Measurements from ENCODE around the gene PDZRN4. TPM values are rescaled to one million over a fixed set of nuclear protein-coding genes. Genes with fewer than 3 reads are reported as not detected.
A peak's percentile ranks its signal among the peaks of the same experiment; 100 is the strongest.

The PDZRN4 gene
- total RNA-seq, 1 donor = 2.4 TPM

- no peak for DNase-seq (ENCODE audit: low read depth in 2 of 3, low spot score in 2 of 3)
Measured at GRCh38 chr12:41344776-41345470, 156.8 kb downstream of the PDZRN4 start.

DNA sequence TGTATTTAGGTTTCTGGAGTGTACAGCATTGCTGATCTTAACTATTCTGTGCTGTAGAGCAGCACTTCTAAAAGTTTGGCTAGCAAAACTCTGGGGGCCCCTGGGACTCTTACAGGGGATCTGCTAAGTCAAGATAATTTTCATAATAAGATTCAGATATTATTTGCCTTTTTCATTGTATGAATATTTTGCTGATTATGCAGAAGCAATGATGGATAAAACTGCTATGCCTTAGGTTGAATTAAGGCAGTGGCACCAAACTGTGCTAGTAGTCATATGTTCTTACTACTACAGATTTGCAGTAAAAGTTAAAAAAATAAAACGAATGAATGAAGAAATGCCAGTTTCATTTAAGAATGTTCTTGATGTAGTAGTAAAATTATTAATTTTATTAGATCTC is 160.1 kb downstream of the PDZRN4 start:
- no peak for DNase-seq (ENCODE audit: low read depth in 2 of 3, low spot score in 2 of 3)

DNA sequence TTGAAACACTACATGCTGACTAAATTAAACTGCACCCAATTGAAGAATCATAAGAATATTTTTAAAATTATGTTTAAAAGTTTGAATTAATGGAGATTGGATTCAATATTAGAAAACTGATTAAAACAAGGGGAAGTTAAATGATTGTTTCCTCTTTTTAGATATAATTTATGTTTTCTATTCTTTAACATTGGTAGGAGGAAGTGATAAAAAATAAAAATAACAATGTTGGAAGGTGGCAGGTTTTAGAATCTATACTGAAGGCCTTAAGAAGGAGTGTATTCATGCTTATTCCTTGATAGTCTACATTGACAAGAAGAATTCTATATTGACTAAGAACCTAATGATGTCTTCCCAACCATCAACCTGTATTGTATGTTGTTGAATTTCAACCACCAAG is 168.1 kb downstream of the PDZRN4 start:
- DNase-seq (ENCODE audit: low read depth in 2 of 3, low spot score in 2 of 3) = peak in 1 of 3 donors; percentile 76

DNA sequence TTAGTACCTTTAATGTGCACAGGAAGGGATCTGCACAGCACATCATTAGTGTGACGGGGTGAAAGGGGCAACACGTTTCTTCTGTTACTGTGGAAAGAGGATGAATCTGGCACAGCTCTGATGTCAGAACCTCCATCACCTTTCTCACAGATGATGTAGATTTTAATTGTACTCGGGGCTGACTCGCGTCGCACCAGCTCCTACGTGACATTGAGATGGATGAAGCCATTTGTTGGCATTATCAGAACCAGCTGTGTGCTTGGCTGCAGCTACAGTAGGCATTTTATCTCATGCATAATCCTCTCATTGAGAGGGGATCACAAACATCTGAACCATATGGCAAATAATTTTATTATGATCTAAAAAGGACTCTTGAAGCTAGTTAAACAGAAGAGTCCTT is 173.6 kb downstream of the PDZRN4 start:
- DNase-seq (ENCODE audit: low read depth in 2 of 3, low spot score in 2 of 3) = no peak

- no peak for DNase-seq (ENCODE audit: low read depth in 2 of 3, low spot score in 2 of 3)
Measured at GRCh38 chr12:41362510-41362909, 174.4 kb downstream of the PDZRN4 start.

- no peak for DNase-seq (ENCODE audit: low read depth in 2 of 3, low spot score in 2 of 3)
Measured at GRCh38 chr12:41362931-41363330, 174.8 kb downstream of the PDZRN4 start.

GRCh38 chr12:41364211-41364610 is 176.1 kb downstream of the PDZRN4 start:
- no peak for DNase-seq (ENCODE audit: low read depth in 2 of 3, low spot score in 2 of 3)

DNA sequence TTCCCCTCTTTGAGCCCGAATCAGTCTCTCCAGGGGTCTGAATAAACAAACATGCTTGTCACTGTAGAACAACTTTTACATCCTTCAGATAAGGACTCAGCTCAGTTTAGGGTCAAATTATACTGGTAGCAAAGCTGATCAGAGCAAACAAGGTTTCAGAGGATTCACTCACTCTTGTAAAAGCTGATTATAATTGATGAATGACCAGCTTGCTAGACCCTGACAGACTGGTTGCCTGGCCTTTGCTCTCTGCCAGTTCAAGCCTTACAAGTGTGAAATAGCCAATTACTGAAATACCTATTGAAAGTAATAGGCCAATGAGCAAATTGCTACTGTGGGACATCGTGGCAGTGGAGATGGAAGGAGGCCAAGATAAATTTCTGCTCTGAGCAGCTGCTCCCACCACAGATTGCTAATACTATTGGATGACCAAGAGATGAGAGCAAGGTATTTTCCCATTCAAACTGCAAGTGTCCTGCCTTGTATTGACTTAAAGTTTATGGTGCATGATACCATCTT is 177.6 kb downstream of the PDZRN4 start:
- no peak for DNase-seq (ENCODE audit: low read depth in 2 of 3, low spot score in 2 of 3)

- DNase-seq (ENCODE audit: low read depth in 2 of 3, low spot score in 2 of 3) = no peak
Measured at GRCh38 chr12:41367726-41368405, 179.7 kb downstream of the PDZRN4 start.

- DNase-seq (ENCODE audit: low read depth in 2 of 3, low spot score in 2 of 3) = no peak
Measured at GRCh38 chr12:41380878-41381277, 192.8 kb downstream of the PDZRN4 start.

GRCh38 chr12:41402801-41403200 is 214.7 kb downstream of the PDZRN4 start:
- DNase-seq (ENCODE audit: low read depth in 2 of 3, low spot score in 2 of 3) = no peak

DNA sequence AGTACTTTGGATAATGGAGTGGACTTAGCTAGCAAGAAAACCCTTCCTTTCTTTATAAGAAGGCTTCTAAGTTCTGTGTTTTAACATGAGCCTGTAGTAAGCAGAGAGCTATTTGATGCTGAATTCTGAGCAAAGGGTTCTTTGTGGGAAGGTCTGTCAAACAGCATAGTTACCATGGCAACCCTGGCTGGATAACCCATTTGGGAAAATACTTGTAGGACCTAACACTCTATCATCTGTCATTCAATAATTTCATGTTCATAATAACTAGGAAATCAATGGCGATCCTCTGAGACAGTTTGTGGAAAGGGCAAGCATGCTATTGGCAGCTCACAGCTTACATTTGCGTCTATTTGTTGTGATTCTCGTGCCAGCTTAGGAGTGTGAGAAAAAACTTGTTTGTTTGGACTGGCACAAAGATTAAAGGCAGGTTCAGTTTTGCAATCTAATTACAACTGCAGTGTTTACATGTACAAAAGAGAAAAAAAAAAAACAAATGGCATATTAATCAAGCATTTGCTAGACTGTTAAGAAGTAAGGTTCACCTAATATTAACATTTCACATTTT is 219.2 kb downstream of the PDZRN4 start:
- DNase-seq (ENCODE audit: low read depth in 2 of 3, low spot score in 2 of 3) = no peak

- no peak for DNase-seq (ENCODE audit: low read depth in 2 of 3, low spot score in 2 of 3)
Measured at GRCh38 chr12:41409628-41410027, 221.5 kb downstream of the PDZRN4 start.

DNA sequence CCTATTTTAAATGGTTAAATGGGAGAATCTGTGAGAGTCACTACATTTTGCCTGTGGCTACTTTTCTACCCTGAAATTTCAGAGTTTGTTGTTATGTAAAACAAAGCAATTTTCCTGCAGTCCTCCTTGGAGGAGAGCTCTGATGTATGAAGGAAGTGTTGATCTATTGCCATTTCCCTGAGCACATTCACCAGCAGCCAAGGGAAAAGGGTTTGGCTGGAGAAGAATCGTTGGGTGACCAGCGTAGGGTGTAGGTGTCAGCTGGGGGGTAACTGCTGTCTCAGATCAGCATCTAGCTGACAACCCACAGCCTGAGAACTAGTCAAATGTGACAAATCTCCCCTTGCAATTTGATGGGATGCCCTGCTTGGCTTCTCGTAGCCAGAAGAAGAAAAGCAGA is 230.5 kb downstream of the PDZRN4 start:
- no peak for DNase-seq (ENCODE audit: low read depth in 2 of 3, low spot score in 2 of 3)

DNA sequence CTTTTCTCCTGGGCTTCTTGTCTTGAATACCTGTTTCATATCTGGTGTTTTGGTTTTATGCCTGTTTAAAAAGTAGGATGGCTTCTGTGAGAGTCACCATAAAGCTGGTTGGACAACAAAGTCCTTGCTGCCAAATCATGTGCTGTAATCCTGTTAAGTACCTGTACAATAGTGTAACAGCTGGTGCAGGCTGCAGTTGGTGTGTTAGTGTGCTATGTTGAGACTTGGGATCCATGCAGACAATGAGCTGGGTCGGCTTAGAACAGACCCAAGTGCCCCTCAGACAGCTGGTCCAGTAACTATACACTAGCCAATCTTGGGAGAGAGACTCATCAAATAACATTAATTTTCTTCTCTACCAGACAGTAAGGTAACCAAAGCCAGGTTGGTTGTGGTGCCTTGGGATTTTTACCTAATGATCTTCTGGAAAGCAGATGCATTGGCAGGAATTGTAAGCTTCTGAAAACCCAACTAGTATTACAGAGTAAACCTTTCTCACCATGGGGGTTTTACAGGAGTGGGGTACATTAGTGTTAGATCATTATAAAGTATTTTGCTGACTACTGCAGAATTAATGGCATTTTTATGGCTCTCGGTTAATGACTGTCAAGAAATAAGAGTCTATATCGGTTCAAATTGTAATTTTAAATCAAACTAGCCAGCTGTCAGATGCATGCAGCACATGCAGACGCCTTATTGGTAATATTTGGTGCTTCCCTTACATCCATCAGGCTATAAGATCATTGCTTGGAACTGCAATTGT is 231.2 kb downstream of the PDZRN4 start:
- DNase-seq (ENCODE audit: low read depth in 2 of 3, low spot score in 2 of 3) = no peak

DNA sequence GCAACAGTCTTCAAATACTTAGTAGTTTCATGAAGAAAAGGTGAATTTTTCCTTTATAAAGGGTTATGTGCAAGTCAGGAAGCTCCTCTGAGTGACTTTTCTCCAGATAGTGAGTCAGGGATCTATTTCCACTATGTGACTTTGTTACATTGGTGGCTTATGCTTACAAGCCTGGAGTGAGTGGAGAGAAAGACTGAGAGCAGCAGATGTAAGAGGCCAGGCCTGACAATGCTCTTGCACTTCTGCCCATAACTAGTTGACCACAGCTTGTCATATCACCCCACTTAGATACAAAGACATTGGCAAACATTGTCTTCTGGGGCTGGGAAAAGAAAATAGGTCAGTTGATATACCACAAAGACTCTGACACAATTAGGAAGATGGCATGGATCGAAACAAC is 236.5 kb downstream of the PDZRN4 start:
- no peak for DNase-seq (ENCODE audit: low read depth in 2 of 3, low spot score in 2 of 3)

GRCh38 chr12:41433460-41433859 is 245.3 kb downstream of the PDZRN4 start:
- DNase-seq (ENCODE audit: low read depth in 2 of 3, low spot score in 2 of 3) = no peak

- no peak for DNase-seq (ENCODE audit: low read depth in 2 of 3, low spot score in 2 of 3)
Measured at GRCh38 chr12:41436076-41436475, 248.0 kb downstream of the PDZRN4 start.

DNA sequence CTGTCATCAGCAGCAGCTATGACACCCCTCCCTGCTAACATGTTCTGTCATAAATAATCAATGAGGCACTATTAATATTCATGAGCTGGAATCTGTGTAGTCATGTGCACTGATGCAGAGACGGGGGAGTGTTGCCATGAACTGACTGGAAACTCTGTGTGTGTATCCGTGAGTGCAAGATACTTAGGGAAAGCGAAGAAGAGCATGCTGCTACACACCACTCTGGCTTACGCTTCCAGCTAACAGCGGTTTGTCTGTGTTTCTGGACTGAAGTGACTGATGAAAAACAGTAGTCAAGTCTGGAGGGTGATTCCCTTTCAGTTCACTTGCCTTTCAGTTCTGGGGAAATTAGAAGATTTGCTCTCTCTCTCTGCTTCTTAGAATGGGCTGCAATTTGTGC is 249.4 kb downstream of the PDZRN4 start:
- peak in 1 of 3 donors; percentile 22 for DNase-seq (ENCODE audit: low read depth in 2 of 3, low spot score in 2 of 3)

- DNase-seq (ENCODE audit: low read depth in 2 of 3, low spot score in 2 of 3) = peak in 2 of 3 donors; percentile 5 to 39
Measured at GRCh38 chr12:41438854-41439541, 250.9 kb downstream of the PDZRN4 start.

DNA sequence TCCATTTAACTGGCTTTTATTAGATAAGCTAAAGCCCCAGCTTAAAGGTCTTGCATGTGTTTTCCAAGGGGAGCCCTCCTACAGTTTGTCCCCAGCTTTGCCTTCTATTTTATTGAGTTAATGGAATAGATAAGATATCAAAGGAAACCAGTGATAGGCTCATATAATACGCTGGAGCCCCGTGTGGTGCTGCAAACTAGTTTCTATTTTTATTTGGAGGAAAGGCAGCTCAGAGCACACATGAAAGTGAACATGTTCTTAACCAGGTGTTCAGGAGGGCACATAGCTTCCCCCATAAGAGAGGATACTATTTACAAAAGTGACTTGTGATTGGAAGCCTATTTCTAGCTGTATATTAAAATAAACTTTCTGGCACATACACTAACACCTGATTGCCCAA is 251.7 kb downstream of the PDZRN4 start:
- no peak for DNase-seq (ENCODE audit: low read depth in 2 of 3, low spot score in 2 of 3)
